T-helper 1 cell (primary cell): ENCODE data around the gene GDPD4.
A peak's percentile ranks its signal among the peaks of the same experiment; 100 is the strongest.

Source experiments
- DNase-seq, 5 donors: peaks; one replicate each; pipeline ENCODE4 v3.0.0-alpha.2; 2012 to 2020

The GDPD4 gene

GRCh38 chr11:77204754-77205466 is 96.6 kb downstream of the GDPD4 start:
- DNase-seq = no peak

- DNase-seq = no peak
Measured at GRCh38 chr11:77203901-77204753, 97.4 kb downstream of the GDPD4 start.

- DNase-seq = no peak
Measured at GRCh38 chr11:77202941-77203900, 98.3 kb downstream of the GDPD4 start.

DNA sequence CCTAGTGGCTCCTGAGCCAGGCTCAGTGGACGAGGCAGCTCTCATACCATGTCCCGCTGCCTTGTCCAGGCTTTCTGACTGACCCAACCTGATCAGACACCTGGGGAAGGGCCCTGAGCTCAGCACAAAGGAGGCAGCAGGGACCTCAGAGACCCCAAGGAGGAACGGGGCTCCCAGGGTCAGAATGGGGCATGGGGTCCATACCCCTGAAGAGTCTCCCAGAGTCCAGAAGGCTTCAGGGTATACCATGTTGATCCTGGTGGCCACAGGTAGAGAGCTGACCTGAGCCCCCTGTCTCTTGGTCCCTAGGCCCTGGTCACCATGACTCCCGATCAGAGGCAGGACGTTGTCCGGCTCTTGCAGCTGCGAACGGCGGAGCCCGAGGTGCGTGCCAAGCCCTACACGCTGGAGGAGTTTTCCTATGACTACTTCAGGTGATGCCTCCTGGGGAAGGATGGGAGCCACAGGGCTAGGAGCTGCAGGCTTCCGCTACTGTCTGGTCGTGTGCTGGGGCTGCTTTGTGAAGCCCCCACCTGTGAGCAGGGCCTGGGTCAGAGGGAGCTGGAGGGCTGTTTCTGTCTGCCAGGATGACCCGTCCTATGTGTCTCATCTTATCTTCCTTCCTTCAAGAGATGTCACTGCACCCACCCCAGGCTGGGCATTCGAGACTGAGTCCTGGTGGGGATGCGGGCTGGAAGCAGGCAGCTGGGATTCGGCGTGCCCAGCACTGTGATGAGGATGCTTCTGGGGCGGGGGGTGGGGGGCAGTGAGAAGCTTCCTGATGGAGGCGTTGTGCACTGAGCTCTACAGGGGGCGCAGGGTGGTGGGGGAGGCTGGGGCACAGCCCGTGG is 99.3 kb downstream of the GDPD4 start:
- DNase-seq = no peak

- no peak for DNase-seq
Measured at GRCh38 chr11:77201370-77201769, 100.1 kb downstream of the GDPD4 start.

DNA sequence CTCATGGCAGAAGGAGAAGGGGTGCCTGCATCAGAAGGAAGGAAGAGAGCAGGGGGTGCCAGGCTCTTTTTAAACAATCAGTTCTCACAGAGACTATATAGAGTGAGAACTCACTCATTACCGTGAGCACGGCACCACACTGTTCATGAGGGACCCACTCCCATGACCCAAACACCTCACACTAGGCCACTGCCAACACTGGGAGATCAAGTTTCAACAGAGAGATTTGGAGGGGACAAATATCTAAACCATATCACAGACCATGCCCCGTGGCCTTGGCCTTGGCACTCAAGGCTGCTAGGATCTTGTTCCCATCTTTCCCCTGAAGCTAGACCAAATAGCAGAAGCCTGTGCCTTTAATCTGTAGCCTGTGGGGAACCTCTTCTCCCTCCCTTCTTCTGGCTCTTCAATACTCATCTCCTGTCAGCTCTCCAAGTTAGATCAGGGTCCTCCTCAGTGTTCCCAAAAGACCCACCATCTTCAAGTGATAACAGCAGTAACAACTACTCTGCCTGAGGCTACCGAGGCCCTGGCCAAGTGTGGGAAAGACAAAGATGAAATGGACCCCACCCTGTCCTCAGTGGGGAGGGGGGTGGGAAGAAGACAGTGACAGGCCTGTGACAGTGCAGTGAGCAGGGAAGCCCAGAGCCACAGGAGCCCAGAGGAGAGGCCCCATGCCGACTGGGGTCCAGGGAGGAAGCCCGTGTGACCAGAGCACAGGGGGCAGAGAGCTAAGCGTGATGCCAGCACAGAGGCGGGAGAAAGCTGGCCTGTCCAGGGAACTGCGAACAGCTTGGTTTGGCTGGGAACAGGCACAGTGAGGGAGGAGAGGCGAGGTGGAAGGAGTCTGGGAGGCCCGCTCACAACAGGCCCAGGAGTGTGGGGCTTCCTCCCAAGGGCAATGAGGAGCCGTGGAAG is 100.9 kb downstream of the GDPD4 start:
- peak in 1 of 5 donors; percentile 1 for DNase-seq

DNA sequence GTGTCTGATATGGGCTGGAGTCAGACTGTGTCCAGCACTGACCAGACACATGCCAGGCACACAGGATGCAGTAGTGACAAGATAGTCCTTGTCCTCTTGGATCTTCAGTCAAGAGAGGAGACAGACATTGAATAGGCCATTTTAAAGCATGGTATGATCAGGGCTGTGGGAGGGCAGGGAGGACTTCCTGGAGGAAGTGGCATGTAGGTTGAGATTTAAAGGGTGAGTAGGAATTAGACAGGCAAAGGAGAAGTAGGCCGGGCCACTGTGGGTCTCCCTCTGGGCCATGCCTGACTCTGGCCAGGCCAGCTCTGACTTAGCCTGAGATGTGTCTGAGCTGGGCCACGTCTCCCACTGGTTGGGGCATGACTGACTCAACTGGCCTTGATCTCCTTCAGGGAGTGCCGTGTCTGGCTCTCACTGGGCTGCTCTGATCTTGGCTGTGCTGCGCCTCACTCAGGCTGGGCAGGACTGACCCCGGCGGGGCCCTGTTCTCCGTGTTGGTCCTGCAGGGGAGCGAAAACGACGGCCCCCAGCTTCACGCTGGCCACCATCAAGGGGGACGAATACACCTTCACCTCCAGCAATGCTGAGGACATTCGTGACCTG is 102.2 kb downstream of the GDPD4 start:
- DNase-seq = peak in 1 of 5 donors; percentile 8

DNA sequence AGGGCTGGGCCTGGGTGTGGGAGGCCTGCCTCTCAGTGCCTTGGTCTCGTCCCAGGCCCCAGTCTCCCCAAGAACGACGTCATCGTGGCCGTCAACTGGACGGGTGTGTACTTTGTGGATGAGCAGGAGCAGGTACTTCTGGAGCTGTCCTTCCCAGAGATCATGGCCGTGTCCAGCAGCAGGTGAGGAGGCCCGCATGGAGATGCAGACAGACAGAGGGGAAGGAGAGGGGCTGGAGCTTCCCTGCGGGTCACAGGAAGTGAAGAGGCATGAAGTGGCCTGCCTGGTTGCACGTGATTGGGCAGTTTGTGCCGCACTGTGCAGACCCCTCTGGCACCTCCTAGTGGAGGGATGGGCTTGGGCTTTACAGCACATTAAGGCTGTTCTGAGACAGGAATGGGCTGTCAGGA is 103.0 kb downstream of the GDPD4 start:
- DNase-seq = peak in 1 of 5 donors; percentile 0

DNA sequence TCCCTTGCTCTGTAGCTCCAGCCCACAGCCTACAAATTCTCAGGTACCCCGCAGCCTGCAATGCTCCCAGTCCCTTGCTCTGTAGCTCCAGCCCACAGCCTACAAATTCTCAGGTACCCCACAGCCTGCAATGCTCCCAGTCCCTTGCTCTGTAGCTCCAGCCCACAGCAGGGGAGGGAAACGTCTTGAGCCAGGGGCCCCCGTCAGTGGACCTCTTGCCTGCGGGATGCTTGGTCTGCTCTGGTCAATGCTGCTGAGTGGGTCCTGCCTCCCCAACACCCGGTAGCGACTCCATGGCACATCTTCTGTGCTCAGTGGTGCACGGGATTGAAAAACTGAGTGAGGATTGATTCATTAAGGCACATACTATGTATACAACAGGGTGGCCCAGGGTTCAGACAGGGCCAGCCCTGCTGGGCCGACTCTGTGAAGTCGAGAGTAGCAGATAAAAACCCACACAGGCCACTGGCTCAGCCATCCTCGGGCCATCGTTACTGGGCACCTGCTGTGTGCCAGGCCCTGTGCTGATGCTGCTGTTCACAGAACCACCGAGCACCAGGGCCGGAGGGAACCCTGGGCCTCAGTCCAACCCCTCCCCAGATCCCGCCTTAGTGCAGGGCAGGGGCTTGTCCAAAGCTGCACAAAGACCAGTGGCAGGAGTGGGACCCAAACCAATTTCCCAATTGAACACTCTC is 103.7 kb downstream of the GDPD4 start:
- peak in 1 of 5 donors; percentile 2 for DNase-seq

DNA sequence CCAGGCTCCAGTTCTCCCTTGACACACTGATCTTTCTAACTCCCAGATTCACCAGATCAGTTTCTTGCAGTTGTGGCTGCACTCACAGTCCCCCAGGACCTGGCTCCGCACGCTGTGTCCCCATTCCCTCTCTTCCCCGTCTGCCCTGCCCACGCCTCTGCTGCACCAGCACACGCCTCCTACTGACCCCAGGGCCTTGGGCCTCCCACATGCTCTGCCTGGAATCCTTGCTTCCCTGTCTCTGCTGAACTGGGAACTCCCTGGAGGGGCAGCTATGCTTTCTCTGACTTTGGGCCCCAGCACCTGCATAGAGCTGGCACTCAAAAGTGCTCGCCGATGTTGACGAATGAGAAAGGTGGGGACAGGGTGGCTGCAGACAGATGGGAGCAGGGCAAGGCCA is 104.5 kb downstream of the GDPD4 start:
- DNase-seq = peak in 1 of 5 donors; percentile 6

- DNase-seq = no peak
Measured at GRCh38 chr11:77195071-77195755, 106.3 kb downstream of the GDPD4 start.

- DNase-seq = no peak
Measured at GRCh38 chr11:77193911-77194830, 107.3 kb downstream of the GDPD4 start.

DNA sequence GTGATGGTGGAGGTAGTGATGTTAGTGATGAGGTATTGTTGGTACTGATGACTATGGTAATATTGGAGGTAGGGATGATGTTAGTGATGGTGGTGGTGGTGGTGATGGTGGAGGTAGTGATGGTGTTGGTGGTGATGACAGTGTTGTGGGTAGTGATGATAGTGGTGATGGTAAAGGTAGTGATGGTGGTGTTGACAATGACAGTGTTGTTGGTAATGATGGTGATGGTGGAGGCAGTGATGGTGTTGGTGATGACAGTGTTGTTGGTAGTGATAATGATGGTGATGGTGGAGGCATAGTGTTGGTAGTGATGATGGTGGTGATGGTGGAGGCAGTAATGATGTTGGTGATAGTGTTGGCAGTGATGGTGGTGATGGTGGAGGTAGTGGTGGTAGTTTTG is 108.3 kb downstream of the GDPD4 start:
- DNase-seq = no peak

DNA sequence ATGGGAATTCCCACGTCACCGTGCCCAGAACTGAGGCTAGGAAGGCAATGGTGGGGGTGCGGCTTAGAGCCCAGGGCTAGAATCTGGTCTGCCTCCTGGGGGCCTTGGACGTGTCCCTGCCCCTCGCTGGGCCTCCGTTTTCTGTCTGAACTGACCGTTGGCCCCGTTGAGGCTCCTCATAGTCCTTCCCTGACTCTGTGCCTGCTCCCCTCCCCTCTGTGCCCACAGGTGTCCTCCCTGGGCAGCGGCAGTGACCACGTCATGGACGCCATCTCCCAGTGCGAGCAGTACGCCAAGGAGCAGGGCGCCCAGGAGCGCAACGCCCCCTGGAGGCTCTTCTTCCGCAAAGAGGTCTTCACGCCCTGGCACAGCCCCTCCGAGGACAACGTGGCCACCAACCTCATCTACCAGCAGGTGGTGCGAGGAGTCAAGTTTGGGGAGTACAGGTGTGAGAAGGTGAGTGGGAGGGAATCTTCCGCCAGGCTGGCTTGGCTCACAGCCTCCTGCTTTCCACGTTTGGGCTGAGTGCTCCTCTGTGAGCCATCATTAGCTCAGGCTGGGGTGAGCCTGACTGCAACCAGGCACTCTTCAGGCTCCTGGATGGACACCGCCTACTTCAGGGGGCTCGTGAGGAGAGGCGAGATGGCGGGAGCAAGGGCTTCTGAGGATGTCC is 109.5 kb downstream of the GDPD4 start:
- peak in 3 of 5 donors; percentile 17 to 27 (median 17) for DNase-seq

GRCh38 chr11:77191429-77191822 is 110.1 kb downstream of the GDPD4 start:
- DNase-seq = no peak

DNA sequence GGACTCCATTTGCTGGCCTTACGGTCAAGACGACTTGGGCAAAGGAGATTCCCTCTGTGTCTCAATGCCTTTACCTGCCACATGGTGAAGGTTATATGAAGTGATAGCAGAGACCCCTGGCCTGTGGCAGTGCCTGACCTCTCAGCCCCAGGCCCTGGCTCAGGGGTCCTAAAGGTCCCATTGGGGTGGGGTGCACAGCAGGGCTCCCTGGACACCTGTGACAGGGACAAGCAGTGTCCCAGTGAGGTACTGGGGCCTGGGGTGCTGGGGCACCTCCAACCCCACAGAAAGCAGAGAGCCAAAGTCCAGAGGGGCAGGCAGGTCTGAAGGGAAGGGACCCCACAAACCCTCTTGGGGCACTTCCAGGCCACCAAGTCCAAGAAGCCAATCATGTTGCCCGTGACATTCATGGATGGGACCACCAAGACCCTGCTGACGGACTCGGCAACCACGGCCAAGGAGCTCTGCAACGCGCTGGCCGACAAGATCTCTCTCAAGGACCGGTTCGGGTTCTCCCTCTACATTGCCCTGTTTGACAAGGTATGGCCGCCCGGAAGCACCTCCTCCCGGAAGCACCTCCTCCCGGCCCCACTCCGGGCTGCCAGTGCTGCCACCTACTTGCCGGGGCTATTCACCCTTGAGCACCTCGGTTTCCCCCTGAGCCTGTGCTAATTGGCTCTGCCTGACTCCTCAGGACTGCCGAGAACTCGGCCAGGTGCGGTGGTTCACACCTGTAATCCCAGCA is 111.0 kb downstream of the GDPD4 start:
- no peak for DNase-seq
